Vagina (tissue), 2 donors: Measurements from ENCODE around the gene ZBTB24. TPM values are rescaled to one million over a fixed set of nuclear protein-coding genes. Genes with fewer than 3 reads are reported as not detected.

Experiments used
- DNase-seq, 2 donors: peaks; one replicate each; pipeline ENCODE4 v3.0.0-alpha.2; 2017; ENCODE audit errors: extremely low spot score in 2 of 2
- H3K27ac ChIP-seq: fragments of 200-600 bp; sonication (generic); one replicate; pipeline ENCODE4 v1.5.1; 2019
- H3K27me3 ChIP-seq: fragments of 200-600 bp; sonication (generic); one replicate; pipeline ENCODE4 v1.5.1; 2019
- H3K36me3 ChIP-seq, 2 donors: fragments of 200-600 bp; sonication (generic); one replicate each; pipeline ENCODE4 v1.5.1; 2017 to 2019
- H3K4me1 ChIP-seq: fragments of 200-600 bp; sonication (generic); one replicate; pipeline ENCODE4 v1.5.1; 2019
- H3K4me3 ChIP-seq, 2 donors: fragments of 200-600 bp; sonication (generic); 1 replicate in 1 of 2; 2 replicates in 1 of 2; pipeline ENCODE4 v1.5.1; 2016 to 2019
- H3K9me3 ChIP-seq: fragments of 200-600 bp; sonication (generic); one replicate; pipeline ENCODE4 v1.5.1; 2019
- CTCF ChIP-seq, 3 experiments: fragments of 450-650 bp in 2 of 3; fragments of 200-600 bp in 1 of 3; sonication (generic) in 1 of 3; IDR thresholded peaks; one replicate each; pipeline ENCODE4 v1.5.1; 2017 to 2019; ENCODE audit warnings: antibody characterized with exemption in 3 of 3, mild to moderate bottlenecking in 2 of 3, moderate library complexity in 2 of 3
- POLR2A ChIP-seq, 2 donors: fragments of 450-650 bp; IDR thresholded peaks; one replicate each; pipeline ENCODE4 v1.6.1; 2017; ENCODE audit warnings: antibody characterized with exemption in 2 of 2, mild to moderate bottlenecking in 2 of 2, moderate library complexity in 2 of 2
- POLR2AphosphoS5 ChIP-seq, 2 donors: sonication (generic); formaldehyde crosslinking; IDR thresholded peaks; one replicate each; pipeline ENCODE4 v1.9.0; 2017; ENCODE audit warnings: antibody characterized with exemption in 2 of 2, mild to moderate bottlenecking in 2 of 2, low read depth in 1 of 2; ENCODE audit not compliant: insufficient read depth in 1 of 2
- intact Hi-C: fragments of 100-400 bp; cut with DNase I; formaldehyde crosslinking; loops from one replicate; pipeline ENCODE4 v1.15.1; 2023
- total RNA-seq: library from RNA; depleted of rRNA; stranded (reverse); fragments of >200 nt; gene quantifications from one replicate; pipeline ENCODE4 v1.2.3, GENCODE V29; 2016

The ZBTB24 gene
- total RNA-seq, 1 donor from 2014 or later: 6.6 TPM

GRCh38 chr6:109417646-109418045, 65.4 kb downstream of the ZBTB24 start:
- no peak overlapping the region for H3K4me3 ChIP-seq
- DNase-seq: no peak
- H3K36me3 ChIP-seq: no peaks in the 10 kb centered on the region
- no peaks in the 10 kb centered on the region for H3K9me3 ChIP-seq
- H3K27me3 ChIP-seq: no peaks in the 10 kb centered on the region
- H3K27ac ChIP-seq: no peak overlapping the region
- TF ChIP-seq CTCF (IDR thresholded peaks at IDR 0.05): no peak
- no peak for TF ChIP-seq POLR2A (IDR thresholded peaks at IDR 0.05)
- no peak for TF ChIP-seq POLR2AphosphoS5 (IDR thresholded peaks at IDR 0.05; ENCODE audit: insufficient read depth in 1 of 2, low read depth in 1 of 2)
- H3K4me1 ChIP-seq: no peaks in the 10 kb centered on the region
- intact Hi-C loops: no loop called here

Other genes starting within 250 kb of the ZBTB24 start
- 115 TPM for gene CD164, start 100.8 kb downstream of the ZBTB24 start, total RNA-seq
- 3.9 TPM for gene PPIL6, start 42.6 kb downstream of the ZBTB24 start, total RNA-seq
- gene SMPD2, start 42.5 kb downstream of the ZBTB24 start, total RNA-seq: 21.4 TPM
- gene MICAL1, start 27.4 kb downstream of the ZBTB24 start, total RNA-seq: 54.0 TPM
- 8.1 TPM for gene AK9, start 208.0 kb upstream of the ZBTB24 start, total RNA-seq
- gene FIG4, start 208.1 kb upstream of the ZBTB24 start, total RNA-seq: 15.2 TPM